Upper lobe of left lung (tissue), 4 donors: Measurements from ENCODE around the gene PARP14.

ENCODE experiments used
- EP300 ChIP-seq, 4 donors: sonication (generic); formaldehyde crosslinking; IDR thresholded peaks; one replicate each; pipeline ENCODE4 v1.5.1; 2017; ENCODE audit warnings: antibody characterized with exemption in 4 of 4, control low read depth in 2 of 4
- POLR2A ChIP-seq, 4 donors: fragments of 450-650 bp; IDR thresholded peaks; one replicate each; pipeline ENCODE4 v1.5.1; 2016 to 2017; ENCODE audit warnings: antibody characterized with exemption in 4 of 4, mild to moderate bottlenecking in 2 of 4
- POLR2AphosphoS5 ChIP-seq, 2 donors: sonication (generic); formaldehyde crosslinking; IDR thresholded peaks; one replicate each; pipeline ENCODE4 v1.5.1; 2017; ENCODE audit warnings: antibody characterized with exemption in 2 of 2
- TF ChIP-seq, protein P1 (sequence below), 6 experiments: fragments of 450-650 bp in 4 of 6; fragments of 200-600 bp in 2 of 6; sonication (generic) in 2 of 6; IDR thresholded peaks; one replicate each; pipeline ENCODE4 v1.5.1; 2016 to 2019; ENCODE audit warnings: antibody characterized with exemption in 6 of 6

DNA sequence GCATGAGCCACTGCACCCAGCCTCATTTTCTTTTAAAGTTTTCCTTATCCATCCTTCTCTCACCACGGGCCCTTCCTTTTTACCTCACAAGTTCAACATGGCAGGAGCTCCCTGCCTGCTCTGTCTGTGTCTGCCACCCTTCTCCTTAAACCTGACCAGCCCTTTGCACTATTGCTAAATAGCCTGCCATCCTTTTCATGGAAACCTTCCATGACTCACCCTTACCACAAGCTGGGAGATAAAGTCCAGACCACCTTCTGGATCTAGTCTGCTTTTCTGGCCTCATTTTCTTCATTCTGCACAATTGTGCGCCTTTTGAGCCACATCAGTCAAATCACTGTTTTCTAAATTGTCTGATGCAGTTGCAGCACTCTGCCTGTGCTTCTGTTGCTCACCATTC lies 8.9 kb downstream of the PARP14 start:
- TF ChIP-seq, protein P1, sequence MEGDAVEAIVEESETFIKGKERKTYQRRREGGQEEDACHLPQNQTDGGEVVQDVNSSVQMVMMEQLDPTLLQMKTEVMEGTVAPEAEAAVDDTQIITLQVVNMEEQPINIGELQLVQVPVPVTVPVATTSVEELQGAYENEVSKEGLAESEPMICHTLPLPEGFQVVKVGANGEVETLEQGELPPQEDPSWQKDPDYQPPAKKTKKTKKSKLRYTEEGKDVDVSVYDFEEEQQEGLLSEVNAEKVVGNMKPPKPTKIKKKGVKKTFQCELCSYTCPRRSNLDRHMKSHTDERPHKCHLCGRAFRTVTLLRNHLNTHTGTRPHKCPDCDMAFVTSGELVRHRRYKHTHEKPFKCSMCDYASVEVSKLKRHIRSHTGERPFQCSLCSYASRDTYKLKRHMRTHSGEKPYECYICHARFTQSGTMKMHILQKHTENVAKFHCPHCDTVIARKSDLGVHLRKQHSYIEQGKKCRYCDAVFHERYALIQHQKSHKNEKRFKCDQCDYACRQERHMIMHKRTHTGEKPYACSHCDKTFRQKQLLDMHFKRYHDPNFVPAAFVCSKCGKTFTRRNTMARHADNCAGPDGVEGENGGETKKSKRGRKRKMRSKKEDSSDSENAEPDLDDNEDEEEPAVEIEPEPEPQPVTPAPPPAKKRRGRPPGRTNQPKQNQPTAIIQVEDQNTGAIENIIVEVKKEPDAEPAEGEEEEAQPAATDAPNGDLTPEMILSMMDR (IDR thresholded peaks at IDR 0.05) = no peak
- TF ChIP-seq EP300 (IDR thresholded peaks at IDR 0.05) (no peak), POLR2A (IDR thresholded peaks at IDR 0.05) (no peak), POLR2AphosphoS5 (IDR thresholded peaks at IDR 0.05) (no peak)
